HG03457 (cell line): ENCODE data around the gene C12orf75.
"Not testable (repeated sequence)": the region's sequence is repeated elsewhere in the genome, so short reads cannot be mapped to it uniquely, and the experiment has no call there.

Source experiments
- ATAC-seq: cut with Tn5 transposase; IDR thresholded peaks from one replicate; pipeline ENCODE4 v1.9.1; 2021; ENCODE audit warnings: moderate number of reproducible peaks; ENCODE audit not compliant: unreplicated experiment

C12orf75 gene

DNA sequence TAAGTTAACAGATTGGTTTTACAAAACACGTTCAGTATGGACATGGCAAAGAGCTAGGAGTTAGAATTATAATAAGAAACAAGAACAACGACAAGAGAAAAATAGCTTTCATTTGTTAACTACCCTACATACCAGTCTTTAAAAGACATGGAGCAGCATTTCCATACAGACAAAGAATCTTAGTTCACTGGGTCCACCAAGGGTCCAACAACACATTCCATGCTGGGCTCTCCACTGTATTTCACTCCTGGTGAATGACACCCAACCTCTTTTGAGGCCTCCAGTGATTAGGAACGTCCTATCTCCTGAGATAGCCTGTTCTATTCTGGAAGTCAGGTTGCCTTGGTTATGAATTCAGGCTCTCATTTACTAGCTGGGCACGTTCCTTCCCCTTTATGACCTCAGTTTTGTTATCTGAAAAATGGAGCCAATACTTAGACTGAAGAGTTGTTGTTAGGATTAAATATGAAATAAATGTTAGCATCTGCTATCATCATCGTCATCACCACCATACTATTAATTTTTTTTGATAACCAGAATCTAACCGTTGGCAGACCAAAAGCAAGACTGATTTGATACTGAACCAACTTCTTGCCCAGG lies 37.7 kb downstream of the C12orf75 start:
- ATAC-seq: no peak

DNA sequence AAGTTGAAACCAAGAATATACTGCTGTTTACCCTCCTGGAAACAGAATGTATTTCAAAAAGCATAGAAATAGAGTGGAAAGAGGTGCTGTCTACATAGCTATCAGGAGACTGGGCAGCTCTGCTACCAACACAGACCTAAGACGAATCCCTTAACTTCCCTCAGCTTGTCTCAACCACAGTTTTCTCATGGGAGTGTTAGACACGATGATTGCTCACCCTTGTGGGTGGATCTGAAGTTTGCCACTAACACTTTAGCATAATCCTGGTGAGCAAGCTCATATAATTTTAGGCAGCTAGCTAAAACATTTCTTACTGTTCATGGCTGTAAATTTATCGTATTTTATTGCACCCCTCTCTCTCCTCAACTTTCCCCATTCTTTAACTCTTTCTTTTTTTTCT lies 38.5 kb downstream of the C12orf75 start:
- ATAC-seq: no peak

DNA sequence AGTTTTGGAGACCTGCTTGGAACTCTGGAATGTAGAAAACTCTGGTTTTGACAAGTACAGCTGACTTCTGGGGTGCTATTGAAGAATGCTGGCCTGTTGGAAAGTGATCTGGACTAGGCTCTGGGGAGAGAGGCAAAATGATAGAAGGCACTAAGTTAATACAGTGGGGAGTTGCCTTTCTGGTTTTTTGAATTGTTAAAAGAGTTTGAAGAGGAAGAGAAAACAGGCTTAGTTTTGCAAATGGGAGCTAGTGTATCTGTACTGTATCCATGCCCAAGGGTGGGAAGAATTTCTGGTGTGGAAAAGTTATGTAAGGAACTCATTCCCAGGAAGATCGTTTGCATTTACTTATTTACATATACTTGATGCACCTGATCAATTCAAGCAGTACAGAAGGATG lies 43.8 kb downstream of the C12orf75 start:
- no peak for ATAC-seq

DNA sequence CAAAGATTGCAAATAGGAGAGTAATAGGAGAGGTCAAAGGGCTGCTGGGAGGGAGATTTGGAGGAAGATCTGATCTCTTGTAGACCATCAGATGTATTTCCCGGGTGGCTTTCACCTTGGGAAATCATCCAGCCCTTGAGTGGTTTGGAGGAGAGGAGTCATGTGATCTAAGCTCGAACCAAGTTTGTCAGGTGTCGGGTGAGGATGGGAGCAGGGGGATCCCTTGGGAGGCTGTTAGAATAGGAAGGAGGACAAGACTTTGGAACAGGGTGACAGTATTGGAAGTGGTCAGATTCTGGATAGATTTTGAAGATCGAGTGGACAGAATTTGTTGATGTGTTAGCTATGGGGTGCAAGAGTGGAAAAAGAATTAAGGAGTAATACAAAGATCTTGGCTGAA lies 46.6 kb downstream of the C12orf75 start:
- no peak for ATAC-seq

DNA sequence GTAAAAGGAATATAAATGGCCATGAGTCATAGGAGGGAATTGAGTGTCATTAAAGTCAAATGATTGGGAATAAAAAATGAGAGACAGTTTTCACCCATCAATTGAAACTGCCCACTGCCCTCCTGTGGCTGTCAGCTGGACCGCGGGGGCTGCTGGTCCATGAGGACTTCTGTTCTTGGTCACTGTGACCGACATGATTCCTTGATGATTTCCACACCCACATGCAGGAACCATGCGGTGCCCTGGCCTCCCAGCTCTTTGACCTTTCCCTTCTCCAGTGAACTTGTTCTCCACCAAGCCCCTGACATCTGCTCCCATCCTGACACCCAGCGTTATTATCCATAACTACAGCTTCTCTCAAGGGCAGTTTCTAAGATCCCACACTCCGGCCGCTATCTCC lies 48.4 kb downstream of the C12orf75 start:
- ATAC-seq: no peak

DNA sequence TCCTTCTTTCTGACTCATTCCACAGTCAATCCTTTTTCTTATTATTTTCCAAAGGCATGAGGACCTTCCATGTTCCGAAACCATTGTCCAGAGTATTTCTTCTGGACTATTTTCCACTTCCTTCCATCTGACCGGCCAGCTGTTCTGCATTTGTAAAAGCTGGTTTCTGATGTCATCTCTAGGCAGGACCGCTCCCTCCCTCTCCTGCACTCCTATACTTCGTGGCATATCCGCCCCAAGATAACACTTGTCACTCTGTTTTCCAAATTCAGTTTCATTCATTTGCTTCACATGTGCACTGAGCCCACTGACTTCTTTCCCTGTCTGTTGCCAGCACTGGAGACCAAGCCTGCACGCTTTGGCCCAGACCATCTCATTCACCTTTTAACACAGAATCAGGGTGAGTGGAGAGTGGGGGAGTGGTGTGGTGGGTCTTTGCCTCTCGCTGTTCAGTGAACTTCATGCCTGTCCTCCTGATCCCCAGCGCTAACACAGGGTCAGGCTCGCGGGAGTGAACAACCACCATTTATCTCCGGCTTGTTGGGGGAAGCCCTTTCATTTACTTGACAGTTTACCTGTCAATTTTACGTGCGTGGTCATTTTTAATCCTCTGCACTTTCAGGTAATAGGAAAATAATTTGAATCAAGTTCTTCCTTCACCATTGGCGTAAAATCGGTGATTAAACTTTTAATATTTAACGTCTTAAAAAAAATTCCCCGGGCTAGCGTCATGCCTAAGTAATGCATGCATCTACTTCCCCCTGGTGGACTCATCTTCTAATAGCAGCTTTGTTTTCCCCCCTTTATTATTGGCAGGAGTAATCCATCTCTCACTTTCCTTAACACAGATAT lies 52.5 kb downstream of the C12orf75 start:
- ATAC-seq: no peak

DNA sequence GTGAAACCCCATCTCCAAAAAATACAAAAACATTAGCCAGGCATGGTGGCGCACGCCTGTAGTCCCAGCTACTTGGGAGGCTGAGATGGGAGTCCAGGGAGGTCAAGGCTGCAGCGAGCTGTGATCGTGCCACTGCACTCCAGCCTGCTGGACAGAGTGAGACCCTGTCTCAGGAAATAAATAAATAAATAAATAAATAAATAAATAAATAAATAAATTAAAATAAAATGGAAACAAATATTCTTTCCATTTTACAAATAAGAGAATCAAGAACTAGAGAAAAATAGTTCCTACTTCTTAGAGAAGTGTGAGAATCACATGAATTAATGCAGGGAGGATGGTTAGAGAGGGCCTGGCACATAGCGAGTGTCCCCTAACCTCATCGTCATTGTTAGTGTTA lies 53.7 kb downstream of the C12orf75 start:
- ATAC-seq: no peak

DNA sequence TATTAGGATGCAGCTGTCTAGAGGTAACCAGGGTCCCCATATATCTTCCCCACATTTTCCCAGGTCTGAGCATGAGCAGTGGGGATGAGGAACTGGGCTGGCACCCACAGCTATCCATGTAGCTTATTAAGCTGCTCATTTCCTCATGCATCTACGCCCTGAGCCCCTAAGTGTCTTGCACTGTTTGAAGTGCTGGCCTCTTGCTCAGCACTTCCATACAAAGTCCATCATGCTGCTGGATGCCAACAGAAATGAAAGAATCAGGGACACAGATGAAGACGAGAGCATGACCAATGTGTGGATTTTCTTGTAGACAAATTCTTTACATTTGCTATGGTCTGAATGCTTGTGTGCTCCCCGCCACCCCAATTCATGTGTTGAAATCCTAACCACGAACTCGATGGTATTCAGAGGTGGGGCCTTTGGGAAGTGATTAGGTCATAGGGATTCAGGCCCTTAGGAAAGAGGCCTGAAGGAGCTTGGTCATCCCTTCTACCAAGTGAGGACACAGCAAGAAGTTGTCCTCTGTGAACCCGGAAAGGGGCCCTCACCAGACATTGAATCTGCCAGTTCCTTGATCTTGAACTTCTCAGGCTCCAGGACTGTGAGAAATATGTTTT lies 54.5 kb downstream of the C12orf75 start:
- ATAC-seq: no peak

DNA sequence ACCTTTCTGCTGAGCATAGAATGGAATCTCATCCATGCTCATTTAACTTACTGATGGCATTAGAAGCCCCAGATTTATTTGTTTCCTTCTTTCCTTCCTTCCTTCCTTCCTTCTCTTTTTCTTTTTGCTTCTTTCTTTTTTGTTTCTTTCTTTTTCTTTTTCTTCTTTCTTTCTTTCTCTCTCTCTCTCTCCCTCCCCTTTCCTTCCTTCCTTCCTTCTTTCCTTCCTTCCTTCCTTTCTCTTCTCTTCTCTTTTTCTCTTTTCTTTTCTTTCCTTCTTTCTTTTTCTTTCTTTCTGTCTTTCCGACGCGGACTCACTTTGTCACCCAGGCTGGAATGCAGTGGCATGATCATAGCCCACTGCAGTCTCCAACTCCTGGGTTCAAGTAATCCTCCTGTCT lies 55.9 kb downstream of the C12orf75 start:
- ATAC-seq: no peak

DNA sequence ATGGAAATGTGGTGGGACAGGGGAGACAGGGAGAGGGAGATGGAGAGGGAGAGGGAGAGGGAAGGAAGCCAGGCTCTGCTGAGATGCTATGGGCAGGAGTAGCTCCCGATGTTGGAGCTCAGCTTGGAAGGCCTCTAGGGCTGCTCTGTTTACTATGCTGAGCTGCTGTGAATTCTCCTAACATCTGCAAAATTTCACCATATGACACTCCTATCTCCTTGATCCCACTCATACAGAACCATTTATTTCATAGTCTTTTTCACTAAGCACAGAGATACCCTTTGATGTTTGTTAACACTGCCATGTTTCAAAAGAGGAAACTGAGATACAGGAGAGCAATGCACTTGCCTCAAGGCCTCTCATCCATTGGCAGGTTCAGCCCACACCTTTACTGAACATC lies 60.7 kb downstream of the C12orf75 start:
- no peak for ATAC-seq

DNA sequence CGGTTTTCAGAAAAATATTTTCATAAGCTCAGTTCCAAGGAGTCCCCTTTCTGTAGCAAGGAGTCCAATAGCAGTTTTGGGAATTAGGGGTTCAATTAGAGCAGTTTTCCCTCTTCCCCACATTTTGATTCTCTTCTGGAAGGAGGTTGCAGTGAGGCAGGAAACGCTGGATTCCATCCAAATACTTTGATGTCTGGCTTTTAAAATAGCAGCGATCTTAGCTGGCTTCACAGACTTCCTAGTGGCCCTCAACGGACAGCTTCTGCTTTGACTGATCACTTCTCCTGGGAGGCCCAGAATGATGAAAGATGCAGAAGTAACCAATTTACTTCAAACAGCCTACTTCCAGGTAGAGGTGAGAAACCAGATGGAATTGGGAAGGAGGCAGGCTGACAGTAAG lies 63.1 kb downstream of the C12orf75 start:
- no peak for ATAC-seq

DNA sequence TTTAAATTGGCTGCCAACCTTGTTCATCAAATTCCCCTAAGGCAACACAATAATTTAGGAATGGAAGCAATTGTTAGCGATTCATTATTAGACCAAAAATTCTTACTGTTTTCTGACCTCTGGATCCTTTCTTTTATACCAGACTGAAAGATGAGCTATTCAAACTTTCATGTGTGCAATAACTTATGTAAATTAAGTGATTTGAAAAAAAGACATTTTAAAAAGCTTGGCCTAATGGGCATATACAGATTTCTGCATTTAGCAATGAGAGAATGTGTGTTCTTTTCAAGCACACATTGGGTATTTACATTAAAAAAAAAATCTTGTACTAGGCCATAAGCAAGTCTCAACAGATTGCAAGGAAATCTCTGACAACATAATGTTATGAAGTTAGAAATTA lies 65.5 kb downstream of the C12orf75 start:
- no peak for ATAC-seq

DNA sequence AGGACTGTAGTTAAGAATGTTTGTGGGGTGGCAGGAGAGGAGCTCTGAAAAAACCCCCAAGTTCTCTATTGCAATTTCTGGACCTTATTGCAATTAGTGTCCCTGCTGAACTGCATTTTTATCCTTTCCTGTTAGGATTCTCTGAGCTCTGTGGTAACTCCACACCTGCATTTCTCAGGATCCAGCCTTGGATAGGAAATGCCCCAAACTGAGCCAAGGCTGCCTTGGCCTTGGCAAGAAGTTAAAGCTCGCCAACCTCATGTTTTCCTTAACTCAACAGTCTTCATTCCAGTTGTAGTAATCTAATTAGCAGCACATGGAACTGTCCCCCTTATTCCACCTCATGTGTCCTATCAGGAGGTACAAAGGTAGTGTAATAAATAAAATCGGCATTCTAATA lies 66.5 kb downstream of the C12orf75 start:
- no peak for ATAC-seq

DNA sequence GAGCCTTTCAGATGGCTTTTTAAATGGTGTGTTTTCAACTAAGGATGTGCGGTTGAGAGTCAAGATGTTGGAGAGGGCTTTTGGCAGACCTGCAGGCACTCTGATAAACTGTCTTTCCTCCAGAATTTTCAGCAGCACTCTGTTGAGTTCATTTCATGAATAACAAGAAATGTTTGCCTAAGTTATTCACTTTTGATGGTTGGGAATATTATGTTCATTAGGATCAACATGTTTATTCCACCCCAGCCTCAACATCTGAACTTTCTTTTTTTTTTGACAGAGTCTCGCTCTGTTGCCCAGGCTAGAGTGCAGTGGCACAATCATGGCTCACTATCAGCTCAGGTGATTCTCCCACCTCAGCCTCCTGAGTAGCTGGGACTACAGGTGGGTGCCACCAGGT lies 68.4 kb downstream of the C12orf75 start:
- no peak for ATAC-seq

DNA sequence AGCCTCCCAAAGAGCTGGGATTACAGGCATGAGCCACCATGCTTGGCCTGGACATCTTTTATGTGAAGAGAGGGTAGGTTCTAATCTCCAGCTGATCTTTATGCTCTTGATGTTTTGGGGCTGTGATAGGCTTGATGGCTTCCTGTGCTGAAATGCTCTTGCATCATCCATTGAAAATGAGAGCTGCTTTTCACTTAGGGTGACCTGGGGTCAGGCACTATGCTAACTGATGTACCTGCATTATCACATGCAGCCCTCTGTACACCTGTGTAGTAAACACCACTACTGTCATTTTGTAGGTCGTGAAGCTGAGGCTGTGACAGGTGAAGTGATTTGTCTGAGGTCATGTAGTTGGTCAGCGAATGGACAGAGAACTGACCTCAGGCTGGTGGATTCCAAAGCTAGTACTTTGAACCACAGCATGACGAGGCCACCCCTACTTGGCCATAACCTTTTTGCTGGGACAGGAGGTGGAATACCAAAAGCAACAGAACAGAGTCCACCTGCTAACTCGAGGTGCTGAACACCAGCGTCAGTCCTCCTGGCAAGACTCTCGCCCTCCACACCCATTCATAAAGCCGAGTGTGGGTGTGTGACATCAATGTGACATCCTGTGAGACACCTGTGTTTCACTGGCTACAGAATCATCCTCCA lies 69.1 kb downstream of the C12orf75 start:
- no peak for ATAC-seq

DNA sequence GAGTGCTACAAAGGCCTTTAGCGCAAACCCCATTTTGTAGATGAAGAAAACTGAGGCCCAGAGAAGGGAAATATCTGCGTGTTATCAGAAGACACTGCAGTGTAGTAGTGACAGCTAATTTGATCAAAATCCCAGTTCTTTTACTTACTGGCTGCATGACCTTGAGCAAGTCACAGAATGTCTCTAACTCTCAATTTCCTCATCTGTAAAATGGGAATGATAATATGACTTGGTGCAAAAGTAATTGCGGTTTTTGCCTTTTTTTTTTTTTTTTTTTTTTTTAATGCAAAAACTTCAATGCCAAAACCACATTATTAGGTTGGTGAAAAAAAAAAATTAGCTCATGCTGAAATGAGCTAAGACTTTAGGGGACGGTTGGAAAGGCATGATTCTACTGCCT lies 69.7 kb downstream of the C12orf75 start:
- no peak for ATAC-seq

DNA sequence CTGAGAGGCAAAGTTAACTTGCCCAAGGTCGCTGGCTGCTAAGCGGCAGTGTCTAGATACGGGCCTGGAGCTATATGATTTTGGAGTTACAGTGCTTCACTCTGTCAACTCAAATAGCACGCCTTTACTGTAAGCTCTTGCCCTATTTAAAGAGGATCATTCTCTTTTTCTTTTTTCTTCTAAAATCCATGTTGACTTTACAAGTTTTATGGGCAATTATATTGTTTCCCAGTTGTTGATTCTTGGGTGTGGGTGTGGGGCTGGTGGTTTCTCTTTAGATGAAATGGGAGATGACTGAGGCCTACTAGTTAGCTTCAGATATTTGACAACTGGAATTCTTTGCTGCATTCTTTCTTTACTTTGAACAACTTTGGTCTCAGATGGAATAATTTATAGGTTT lies 70.7 kb downstream of the C12orf75 start:
- no peak for ATAC-seq

DNA sequence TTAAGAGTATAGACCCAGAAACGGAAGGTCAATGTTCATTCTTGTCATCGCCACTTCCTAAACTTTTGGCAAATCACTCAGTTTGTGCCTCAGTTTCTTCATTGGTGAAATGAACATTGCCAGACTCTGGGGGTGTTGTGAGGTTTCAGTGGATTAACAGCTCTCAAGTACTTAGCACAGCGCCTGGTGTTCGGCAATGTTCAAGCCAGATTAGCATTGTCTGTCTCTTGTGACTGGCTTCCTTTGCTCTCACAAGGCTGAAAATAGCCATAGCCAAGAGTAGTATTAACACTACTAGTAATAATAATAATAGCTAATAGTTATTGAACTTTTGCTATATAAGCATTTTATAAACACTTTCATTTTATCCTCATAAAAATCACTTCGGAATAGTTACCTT lies 71.9 kb downstream of the C12orf75 start:
- ATAC-seq: no peak

DNA sequence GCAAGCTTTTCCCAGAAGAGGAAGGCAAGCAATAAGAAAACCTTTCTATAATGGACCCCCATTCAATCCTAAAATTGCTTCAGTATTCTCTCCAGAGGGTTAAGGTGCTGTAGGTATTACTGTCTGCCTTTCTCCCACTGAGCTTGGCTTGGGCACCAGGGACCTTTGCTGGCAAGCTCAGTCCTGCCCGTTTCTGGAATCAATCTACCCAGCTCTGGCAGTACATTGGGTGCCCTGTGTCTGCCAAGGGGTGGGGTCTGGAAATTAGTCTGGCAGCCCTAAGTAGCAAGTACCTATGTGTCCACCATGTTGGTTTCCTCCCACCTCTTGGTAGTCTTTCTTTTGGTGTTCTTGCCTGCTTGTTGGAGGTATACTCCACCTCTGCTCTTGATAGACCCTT lies 72.6 kb downstream of the C12orf75 start:
- ATAC-seq: no peak

DNA sequence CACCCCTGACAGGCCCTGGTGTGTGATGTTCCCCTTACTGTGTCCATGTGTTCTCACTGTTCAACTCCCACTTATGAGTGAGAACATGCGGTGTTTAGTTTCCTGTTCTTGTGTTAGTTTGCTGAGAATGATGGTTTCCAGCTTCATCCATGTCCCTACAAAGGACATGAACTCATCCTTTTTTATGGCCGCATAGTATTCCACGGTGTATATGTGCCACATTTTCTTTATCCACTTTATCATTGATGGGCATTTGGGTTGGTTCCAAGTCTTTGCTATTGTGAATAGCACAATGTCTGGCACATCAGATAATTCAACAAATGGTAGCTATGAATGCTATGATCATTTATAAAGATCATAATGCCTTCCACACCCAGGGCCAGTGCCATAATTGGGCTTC lies 73.6 kb downstream of the C12orf75 start:
- ATAC-seq: not testable (repeated sequence)

DNA sequence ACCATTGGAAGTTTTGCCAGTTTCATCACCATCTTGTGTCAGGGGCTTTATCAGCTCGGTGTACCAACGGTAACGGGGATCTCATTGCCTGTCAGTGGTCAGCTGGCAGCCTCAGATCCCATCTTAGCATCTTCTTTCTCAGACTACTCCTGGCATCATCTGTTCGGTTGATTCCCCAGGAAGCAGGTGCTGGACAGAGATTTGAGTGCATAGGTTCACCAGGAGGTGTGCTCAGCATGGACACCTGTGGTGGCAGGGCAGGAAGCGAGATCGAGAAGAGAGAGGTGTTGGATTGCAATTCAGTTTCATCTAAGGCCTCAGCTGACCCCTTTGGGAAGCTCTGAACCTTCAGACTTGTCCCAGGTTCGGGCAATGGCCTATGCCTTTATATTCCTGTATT lies 76.0 kb downstream of the C12orf75 start:
- ATAC-seq: no peak

DNA sequence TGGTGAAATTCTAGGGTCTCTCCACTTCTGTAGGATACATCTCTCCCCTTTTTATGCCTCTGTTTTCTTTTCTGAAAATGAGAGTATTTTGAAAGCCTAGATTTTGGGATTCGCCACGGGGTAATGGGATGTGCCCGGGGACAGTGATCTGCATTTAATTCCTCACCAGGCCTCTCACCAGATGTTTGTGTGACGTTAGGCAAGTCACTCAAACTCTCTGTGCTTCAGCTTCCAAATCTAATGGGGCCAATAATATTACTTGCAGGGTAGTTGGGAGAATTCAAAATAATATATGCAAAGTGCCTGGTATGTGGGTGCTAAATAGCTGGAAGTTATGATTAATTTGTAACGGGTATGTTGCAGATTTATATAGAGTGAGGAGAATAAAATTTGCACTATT lies 78.8 kb downstream of the C12orf75 start:
- no peak for ATAC-seq
